H1 (cell line): Measurements from ENCODE around the gene KLHL36. TPM values are rescaled to one million over a fixed set of nuclear protein-coding genes. Genes with fewer than 3 reads are reported as not detected.

Source experiments
- CTCF ChIA-PET: fragments of 300-600 bp; sonication (Branson Sonifier 250); formaldehyde crosslinking; loops from one replicate; lab custom pipeline; 2021; ENCODE audit not compliant: partially characterized antibody; lab: Charles Lee
- POLR2A ChIA-PET: fragments of 300-600 bp; sonication (Branson Sonifier 250); formaldehyde crosslinking; loops from one replicate; lab custom pipeline; 2021; ENCODE audit warnings: inconsistent platforms; ENCODE audit not compliant: partially characterized antibody; lab: Charles Lee
- DNase-seq, 2 experiments: peaks; one replicate each; pipeline versions ENCODE4 v3.0.0 to v3.0.0-alpha.2; 2010 to 2022; ENCODE audit warnings: low spot score in 2 of 2, low read depth in 1 of 2, mixed read lengths in 1 of 2
- FAIRE-seq: peaks from 2 replicates; lab custom pipeline; 2011; peaks lifted over from hg19 to GRCh38; lab: Jason Lieb, UNC
- H2AFZ ChIP-seq: 2 replicates; pipeline ENCODE4 v1.8.1; 2012; ENCODE audit warnings: low read length, inconsistent platforms
- H2AK5ac ChIP-seq: 2 replicates; pipeline ENCODE4 v1.6.1; 2013; ENCODE audit warnings: low read depth, low read length
- H2BK120ac ChIP-seq: replicated peaks from 2 replicates; pipeline ENCODE3; 2013; ENCODE audit warnings: low read depth, low read length, inconsistent platforms
- H2BK12ac ChIP-seq: 2 replicates; pipeline ENCODE4 v1.6.1; 2013; ENCODE audit warnings: low read depth, low read length
- H2BK15ac ChIP-seq: 2 replicates; pipeline ENCODE4 v1.6.1; 2013; ENCODE audit warnings: low read length
- H2BK20ac ChIP-seq: 2 replicates; pipeline ENCODE4 v1.6.1; 2013; ENCODE audit warnings: low read length
- H2BK5ac ChIP-seq: 2 replicates; pipeline ENCODE4 v1.6.1; 2013; ENCODE audit warnings: low read depth, low read length
- H3K14ac ChIP-seq: 2 replicates; pipeline ENCODE4 v1.6.1; 2013; ENCODE audit warnings: inconsistent platforms; ENCODE audit not compliant: insufficient read length
- H3K18ac ChIP-seq: 2 replicates; pipeline ENCODE4 v1.6.1; 2013; ENCODE audit warnings: low read length; ENCODE audit errors: extremely low read depth
- H3K23ac ChIP-seq: 2 replicates; pipeline ENCODE4 v1.6.1; 2013; ENCODE audit warnings: inconsistent platforms; ENCODE audit not compliant: insufficient read length
- H3K23me2 ChIP-seq: 2 replicates; pipeline ENCODE4 v1.6.1; 2013; ENCODE audit warnings: low read depth, low read length
- H3K27ac ChIP-seq: 2 replicates; pipeline ENCODE4 v1.6.1; 2011; ENCODE audit warnings: low read depth, low read length, inconsistent platforms
- H3K27me3 ChIP-seq, 4 experiments: replicated peaks in 1 of 4; 1 replicate in 1 of 4; 2 replicates in 3 of 4; pipeline versions ENCODE4 v1.6.1 to v1.8.1; 2011 to 2013; ENCODE audit warnings: low read length in 3 of 4, mild to moderate bottlenecking in 3 of 4, inconsistent platforms in 2 of 4, mixed read lengths in 2 of 4, moderate library complexity in 1 of 4; ENCODE audit not compliant: control insufficient read depth in 3 of 4, insufficient read depth in 3 of 4; ENCODE audit errors: extremely low read depth in 1 of 4
- H3K36me3 ChIP-seq, 4 experiments: 2 replicates each; pipeline versions ENCODE4 v1.6.1 to v1.8.1; 2011 to 2013; ENCODE audit warnings: mild to moderate bottlenecking in 4 of 4, low read length in 3 of 4, moderate library complexity in 2 of 4, control low read depth in 1 of 4, inconsistent platforms in 1 of 4; ENCODE audit not compliant: insufficient read depth in 4 of 4, control insufficient read depth in 2 of 4
- H3K4ac ChIP-seq: replicated peaks from 2 replicates; pipeline ENCODE3; 2013; ENCODE audit warnings: low read length, low read depth, mixed read lengths, inconsistent platforms; ENCODE audit not compliant: insufficient read length
- H3K4me1 ChIP-seq, 4 experiments: replicated peaks in 1 of 4; 1 replicate in 1 of 4; 2 replicates in 3 of 4; pipeline versions ENCODE4 v1.6.1 to v1.8.1; 2011 to 2013; ENCODE audit warnings: low read length in 3 of 4, inconsistent platforms in 2 of 4, mixed read lengths in 1 of 4; ENCODE audit not compliant: insufficient read depth in 4 of 4, control insufficient read depth in 3 of 4
- H3K4me2 ChIP-seq, 2 experiments: 2 replicates each; pipeline versions ENCODE4 v1.6.1 to v1.8.1; 2011 to 2013; ENCODE audit warnings: low read depth in 2 of 2, low read length in 2 of 2, control low read depth in 1 of 2, inconsistent platforms in 1 of 2, mild to moderate bottlenecking in 1 of 2; ENCODE audit not compliant: insufficient read depth in 1 of 2
- H3K4me3 ChIP-seq, 4 experiments: fragments of 200-600, 300-600 bp in 1 of 4; sonication (generic), shearing (Covaris generic), sonication (Bioruptor Twin) in 1 of 4; 2 replicates each; pipeline versions ENCODE4 v1.5.1 to v1.8.1; 2011 to 2016; ENCODE audit warnings: low read length in 4 of 4, low read depth in 3 of 4, control low read depth in 2 of 4, inconsistent platforms in 2 of 4, mild to moderate bottlenecking in 2 of 4, mixed read lengths in 1 of 4, moderate library complexity in 1 of 4; ENCODE audit not compliant: insufficient read depth in 2 of 4; ENCODE audit errors: extremely low read depth in 1 of 4
- H3K56ac ChIP-seq: replicated peaks from 2 replicates; pipeline ENCODE3; 2013; ENCODE audit warnings: low read depth, mild to moderate bottlenecking, mixed read lengths, low read length, inconsistent platforms; ENCODE audit not compliant: insufficient read length
- H3K79me1 ChIP-seq: 2 replicates; pipeline ENCODE4 v1.6.1; 2013; ENCODE audit warnings: low read depth, low read length, control low read depth
- H3K79me2 ChIP-seq, 2 experiments: 2 replicates each; pipeline versions ENCODE4 v1.6.1 to v1.8.1; 2012 to 2013; ENCODE audit warnings: low read length in 2 of 2, mild to moderate bottlenecking in 2 of 2, inconsistent platforms in 1 of 2; ENCODE audit not compliant: insufficient read depth in 2 of 2, control insufficient read depth in 1 of 2
- H3K9ac ChIP-seq, 4 experiments: replicated peaks in 1 of 4; 1 replicate in 1 of 4; 2 replicates in 3 of 4; pipeline versions ENCODE4 v1.6.1 to v1.8.1; 2011 to 2013; ENCODE audit warnings: low read depth in 3 of 4, low read length in 3 of 4, control low read depth in 2 of 4, mild to moderate bottlenecking in 2 of 4, moderate library complexity in 2 of 4, inconsistent platforms in 1 of 4; ENCODE audit errors: extremely low read depth in 1 of 4
- H3K9me3 ChIP-seq, 2 experiments: 2 replicates each; pipeline versions ENCODE4 v1.6.1 to v1.8.1; 2012 to 2013; ENCODE audit warnings: mild to moderate bottlenecking in 2 of 2, moderate library complexity in 2 of 2, control low read depth in 1 of 2, inconsistent platforms in 1 of 2, low read depth in 1 of 2, low read length in 1 of 2, mixed read lengths in 1 of 2; ENCODE audit not compliant: insufficient read depth in 2 of 2
- H4K20me1 ChIP-seq, 2 experiments: replicated peaks in 1 of 2; 2 replicates each; pipeline versions ENCODE3 to v1.8.1; 2011 to 2013; ENCODE audit warnings: inconsistent platforms in 2 of 2, low read length in 2 of 2, mild to moderate bottlenecking in 1 of 2; ENCODE audit not compliant: insufficient read depth in 2 of 2, control insufficient read depth in 1 of 2
- H4K5ac ChIP-seq: 2 replicates; pipeline ENCODE4 v1.6.1; 2013; ENCODE audit warnings: low read length, low read depth, mixed read lengths, inconsistent platforms; ENCODE audit not compliant: insufficient read length
- H4K8ac ChIP-seq: 2 replicates; pipeline ENCODE4 v1.8.0; 2013; ENCODE audit warnings: mild to moderate bottlenecking, moderate library complexity, low read length, inconsistent platforms; ENCODE audit not compliant: insufficient read depth; ENCODE audit errors: extremely low read depth
- H4K91ac ChIP-seq: replicated peaks from 2 replicates; pipeline ENCODE3; 2013; ENCODE audit warnings: low read length, mixed read lengths, inconsistent platforms; ENCODE audit not compliant: insufficient read length
- RNF2 ChIP-seq: fragments of 200-900, 300-1000 bp; sonication (generic); IDR thresholded peaks from 2 replicates; pipeline ENCODE4 v1.7.1; 2016; ENCODE audit warnings: borderline replicate concordance, low read depth, mild to moderate bottlenecking, antibody characterized with exemption, low read length; ENCODE audit not compliant: poor library complexity, severe bottlenecking; ENCODE audit errors: missing control alignments
- WGBS, 2 experiments: shearing (Covaris generic) in 1 of 2; methylation state at CpG; one replicate each; pipeline versions ENCODE4 v1.1.6 to v1.1.7; 2013 to 2015; ENCODE audit warnings: low lambda C conversion rate in 2 of 2, mixed read lengths in 2 of 2, inconsistent platforms in 1 of 2, low coverage in 1 of 2, missing lambda C conversion rate in 1 of 2; ENCODE audit not compliant: insufficient replicate concordance in 2 of 2, insufficient coverage in 1 of 2, insufficient read length in 1 of 2; ENCODE audit errors: extremely low coverage in 1 of 2, missing lambda C conversion rate in 1 of 2; 5-methylcytosine and 5-hydroxymethylcytosine counted together
- polyA plus RNA-seq, 7 experiments: library from polyadenylated mRNA; depleted of rRNA in 3 of 7; stranded (reverse) in 5 of 7; unstranded in 2 of 7; fragments of >200 nt in 5 of 7; fragments of 200-250 nt in 2 of 7; gene quantifications; 1 replicate in 5 of 7; 2 replicates in 1 of 7; 4 replicates in 1 of 7; pipeline versions ENCODE4 v1.2.1 to v1.2.3, GENCODE V29; 2011 to 2013; ENCODE audit warnings: missing spikeins in 2 of 7, mixed read lengths in 2 of 7
- total RNA-seq: library from RNA; stranded (reverse); fragmentation: NEBNext Ultra II Directional; extraction: Animal tissue kit (Norgen Biotek cat#: 25700); gene quantifications from 2 replicates; pipeline ENCODE4 v1.2.1, GENCODE V29; 2021
- TF ChIP-seq, protein P1 (sequence below): IDR thresholded peaks from 2 replicates; pipeline ENCODE4 v1.6.1; 2011; ENCODE audit warnings: low read depth, mild to moderate bottlenecking, low read length; ENCODE audit not compliant: insufficient read depth

Gene KLHL36
- total and polyA plus RNA-seq, 2 of the 8 experiments (the other 6 are each of a cell fraction or from before 2014, with no cell fraction given), result 22.9 to 33.6 TPM

DNA sequence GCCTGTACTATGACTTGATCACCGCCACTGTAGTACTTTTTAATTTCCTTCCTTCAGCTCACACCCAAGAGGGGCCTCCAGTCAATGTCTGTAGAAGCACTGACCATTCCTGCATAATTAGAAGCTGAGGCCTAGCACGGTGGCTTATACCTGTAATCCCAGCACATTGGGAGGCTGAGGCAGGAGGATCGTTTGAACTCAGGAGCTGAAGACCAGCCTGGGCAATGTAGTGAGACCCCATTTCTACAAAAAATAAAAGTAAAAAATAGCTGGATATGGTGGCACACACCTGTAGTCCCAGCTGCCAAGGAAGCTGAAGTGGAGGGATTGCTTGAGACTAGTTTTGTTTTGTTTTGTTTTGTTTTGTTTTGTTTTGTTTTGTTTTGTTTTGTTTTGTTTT, 5.9 kb downstream of the KLHL36 start:
- Histone ChIP-seq H3K14ac (no peak overlapping the region), H3K4me1 (peaks cover 0 to 3% (median under 1%) of the 10 kb centered on the region in 4 experiments; a peak in 4 of 7 replicates), H4K20me1 (peaks cover 2% of the 10 kb centered on the region in 2 experiments), H3K27me3 (peaks cover 0 to 4% (median 2%) of the 10 kb centered on the region in 4 experiments; a peak in 4 of 7 replicates), H3K9me3 (no peaks in the 10 kb centered on the region), H3K18ac (no peak overlapping the region), H3K79me1 (no peaks in the 10 kb centered on the region; the same call in 1 of the 2 replicates), H4K91ac (no peak overlapping the region), H3K23me2 (no peaks in the 10 kb centered on the region), H2AFZ (no peak overlapping the region), H3K27ac (no peak overlapping the region), H3K79me2 (no peaks in the 10 kb centered on the region), H3K56ac (no peak overlapping the region), H4K5ac (no peak overlapping the region), H3K36me3 (peaks cover 8 to 14% (median 11%) of the 10 kb centered on the region in 4 experiments; a peak in 7 of 8 replicates), H2BK5ac (no peak overlapping the region), H2BK20ac (no peak overlapping the region), H3K23ac (no peak overlapping the region), H2BK120ac (no peak overlapping the region), H3K4me2 (no peak overlapping the region), H3K4me3 (no peak overlapping the region), H2AK5ac (no peak overlapping the region), H2BK15ac (no peak overlapping the region), H3K4ac (no peak overlapping the region), H3K9ac (no peak overlapping the region), H2BK12ac (no peak overlapping the region), H4K8ac (no peak overlapping the region; the same call in 1 of the 2 replicates)
- ChIA-PET POLR2A (interaction anchor here (0.6 kb wide), 1 partner anchor 9 kb away, joined by 3 read pairs; no protein-coding TSS in a partner anchor), CTCF (interaction anchor here (0.7 to 2.8 kb wide), 4 partner anchors 9 to 32 kb away, joined by 3 to 20 read pairs (median 8); no protein-coding TSS in a partner anchor)
- 90% methylated on average over 3 of the region's 3 CpGs; no CpG with 5 or more reads in 1 of the 2 experiments for WGBS, 2 experiments
- FAIRE-seq, result no peak
- DNase-seq, result no peak
- no peak for TF ChIP-seq RNF2
- TF ChIP-seq, protein P1, sequence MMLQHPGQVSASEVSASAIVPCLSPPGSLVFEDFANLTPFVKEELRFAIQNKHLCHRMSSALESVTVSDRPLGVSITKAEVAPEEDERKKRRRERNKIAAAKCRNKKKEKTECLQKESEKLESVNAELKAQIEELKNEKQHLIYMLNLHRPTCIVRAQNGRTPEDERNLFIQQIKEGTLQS, result no peak
